HPDE6-E6E7 (cell line): ENCODE results near the gene LMF1.

ENCODE experiments used
- DNase-seq: peaks from one replicate; pipeline ENCODE4 v3.0.0; 2011; ENCODE audit warnings: missing footprints; ENCODE audit errors: extremely low spot score

The LMF1 gene

DNA sequence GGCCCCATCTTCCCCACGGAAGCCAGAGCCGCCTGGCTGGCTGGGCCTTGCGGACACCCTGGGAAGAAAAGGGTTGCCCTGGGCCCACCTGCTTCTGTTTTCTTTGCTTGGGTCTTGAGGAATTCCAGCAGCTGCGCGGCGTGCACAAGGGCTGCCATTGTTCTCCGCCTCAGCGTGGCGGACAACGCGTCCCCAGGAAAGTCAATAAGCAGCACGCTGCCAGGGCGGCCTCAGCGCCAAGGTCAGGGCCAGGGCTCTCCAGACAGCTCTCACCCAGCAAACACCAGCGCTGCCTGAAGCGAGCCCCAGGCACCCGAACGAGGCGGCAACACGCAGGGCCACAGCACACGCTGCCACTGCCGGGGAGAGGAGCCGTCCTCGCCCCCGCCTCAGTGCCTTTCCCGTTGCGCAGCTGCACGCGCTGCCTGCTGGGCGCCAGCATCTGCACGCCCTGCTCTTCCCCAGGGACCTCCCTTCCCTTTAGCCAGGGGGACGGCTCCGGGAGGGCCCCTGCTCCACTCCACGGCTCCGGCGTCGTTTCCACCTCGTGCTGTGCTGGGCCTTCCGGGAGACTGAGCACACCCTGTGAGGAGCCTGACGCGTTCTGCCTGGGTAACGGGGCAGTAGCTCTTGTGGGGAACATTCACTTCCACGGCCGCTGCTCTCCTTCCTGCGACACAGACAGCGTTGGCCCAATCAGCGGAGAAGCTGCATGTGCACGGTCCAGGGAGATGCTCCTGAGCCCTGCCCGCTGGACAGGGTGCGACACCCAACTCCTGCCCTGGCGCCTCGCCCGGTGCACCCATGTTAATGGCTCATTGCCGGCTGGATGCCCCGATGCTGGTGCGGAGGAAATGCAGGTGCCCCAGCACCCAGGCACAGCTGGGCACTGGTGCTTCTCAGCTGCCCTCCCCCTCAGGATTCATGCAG lies 57.8 kb downstream of the LMF1 start:
- DNase-seq: no peak

DNA sequence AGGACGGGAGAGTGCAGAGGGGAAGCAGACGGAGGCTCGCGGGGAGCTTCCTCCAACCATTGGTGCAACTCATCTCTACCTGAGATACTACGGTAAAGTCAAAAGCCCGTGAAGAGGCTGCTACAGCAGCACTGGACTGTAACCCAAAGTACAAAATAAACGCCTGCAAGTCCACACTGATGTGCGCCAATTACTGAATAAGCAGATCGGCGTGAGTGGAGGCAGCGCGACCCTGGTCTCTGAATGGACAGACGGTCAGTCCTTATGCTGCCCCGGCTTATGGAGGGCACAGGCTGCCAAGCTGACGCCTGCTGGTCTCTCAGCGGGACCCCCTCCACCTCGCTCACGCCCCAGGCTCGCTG lies 58.5 kb downstream of the LMF1 start:
- DNase-seq: no peak

DNA sequence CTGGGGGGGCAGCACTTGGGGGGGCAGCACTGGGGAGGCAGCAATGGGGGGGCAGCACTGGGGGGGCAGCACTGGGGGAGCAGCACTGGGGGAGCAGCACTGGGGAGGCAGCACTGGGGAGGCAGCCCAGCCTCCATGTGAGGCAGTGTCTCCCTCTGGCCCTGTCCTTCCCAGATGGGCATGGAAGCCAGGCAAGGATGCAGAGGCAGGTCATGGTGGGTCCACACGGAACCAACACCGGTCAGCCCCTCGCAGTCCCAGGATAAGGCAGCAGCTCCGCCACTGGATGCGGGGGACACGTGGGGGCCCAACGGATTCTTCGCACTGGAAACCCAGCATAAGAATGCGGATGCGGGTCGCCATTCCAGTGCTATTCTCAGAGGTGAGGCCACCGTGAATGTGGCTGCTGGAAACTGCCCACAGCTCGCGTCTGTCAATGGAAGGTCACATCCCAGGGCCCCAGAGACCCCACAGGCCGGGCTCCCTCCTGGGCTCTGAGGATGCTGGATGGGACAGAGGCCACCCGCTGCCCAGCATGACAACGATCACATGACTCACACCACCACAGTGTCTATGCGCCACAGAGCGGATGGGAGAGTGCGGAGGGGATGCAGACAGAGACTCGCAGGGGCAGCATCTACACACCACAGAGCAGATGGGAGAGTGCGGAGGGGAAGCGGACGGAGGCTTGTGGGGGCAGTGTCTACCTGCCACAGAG lies 59.0 kb downstream of the LMF1 start:
- no peak for DNase-seq

- no peak for DNase-seq
Observed at GRCh38 chr16:911101-911500, 59.7 kb downstream of the LMF1 start.

DNA sequence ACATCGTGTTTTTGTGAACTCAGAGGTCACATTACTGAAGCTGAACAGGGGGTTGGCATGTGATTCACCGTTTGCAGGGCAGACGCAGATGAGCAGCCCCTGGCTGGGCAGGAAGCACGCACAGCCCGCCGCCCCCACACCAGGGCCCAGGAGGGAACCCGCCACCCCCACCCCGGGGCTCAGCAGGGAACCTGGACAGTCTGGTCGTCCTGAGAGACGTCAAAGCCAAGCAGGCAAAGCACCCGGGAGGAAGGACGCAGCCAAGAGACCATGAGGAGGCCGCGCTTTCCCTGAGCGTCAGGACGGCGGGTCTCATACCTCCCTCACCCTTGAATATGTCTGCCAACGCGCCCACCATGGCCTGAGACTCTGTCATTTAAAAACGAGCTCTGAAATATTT lies 60.6 kb downstream of the LMF1 start:
- DNase-seq: no peak

DNA sequence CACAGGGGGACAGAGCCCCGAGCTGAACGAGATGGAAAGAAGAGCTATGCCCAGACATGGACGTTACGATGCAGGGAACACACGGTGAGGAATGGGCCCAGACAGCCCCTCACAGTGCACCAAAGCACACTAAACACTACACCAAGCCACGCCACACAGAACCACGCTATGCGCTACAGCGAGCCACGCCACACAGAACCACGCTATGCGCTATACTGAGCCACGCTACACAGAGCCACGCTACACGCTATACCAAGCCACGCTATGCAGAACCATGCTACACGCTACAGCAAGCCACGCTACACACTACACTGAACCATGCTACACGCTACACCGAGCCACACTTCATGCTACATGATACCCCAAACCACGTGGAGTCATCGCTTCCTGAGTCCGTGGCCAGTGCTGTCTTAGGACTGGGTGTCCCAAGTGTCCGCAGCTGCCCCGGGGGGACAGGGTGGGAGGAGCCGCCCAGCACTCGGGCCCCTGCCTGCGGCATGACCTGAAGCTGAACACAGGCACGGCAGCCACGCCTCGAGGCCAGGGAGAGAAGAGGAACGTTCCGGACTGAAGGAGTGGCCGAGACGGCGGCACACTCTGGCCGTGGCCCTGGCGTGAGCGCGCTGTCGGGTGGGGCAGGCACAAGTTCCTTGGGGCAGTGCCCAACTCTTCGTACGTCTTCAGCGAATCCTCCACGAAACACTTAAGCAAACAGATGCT lies 61.3 kb downstream of the LMF1 start:
- no peak for DNase-seq

DNA sequence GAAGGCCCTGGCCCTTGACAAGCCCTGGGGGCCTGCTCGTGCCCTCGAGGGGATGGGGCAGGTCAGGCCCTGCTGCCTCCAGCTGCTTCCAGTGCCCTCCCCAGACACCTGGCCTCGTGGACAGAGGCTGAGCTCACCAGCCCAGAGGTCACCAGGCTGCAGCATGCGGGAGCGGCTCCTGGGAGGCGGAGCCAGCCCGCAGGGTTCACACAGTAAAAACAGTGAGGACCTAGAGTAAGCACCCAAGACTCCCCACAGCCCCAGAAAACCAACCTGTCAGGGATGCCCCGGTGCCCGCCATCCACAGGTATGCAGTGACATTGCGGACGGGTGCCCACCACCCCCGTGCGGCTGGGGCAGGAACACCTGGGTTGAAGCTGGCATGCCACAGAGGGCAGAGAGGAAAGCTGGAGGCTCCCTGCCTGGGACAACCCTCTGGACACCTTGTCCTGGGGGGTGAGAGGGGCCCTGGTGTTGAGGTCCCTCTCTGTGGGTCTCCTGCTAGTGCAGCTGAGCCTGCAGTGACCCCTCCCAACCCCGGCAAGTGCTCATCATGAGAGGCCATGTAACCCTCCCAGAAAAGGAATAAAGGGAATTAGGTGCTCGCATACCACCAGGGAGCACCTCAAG lies 62.1 kb downstream of the LMF1 start:
- no peak for DNase-seq

DNA sequence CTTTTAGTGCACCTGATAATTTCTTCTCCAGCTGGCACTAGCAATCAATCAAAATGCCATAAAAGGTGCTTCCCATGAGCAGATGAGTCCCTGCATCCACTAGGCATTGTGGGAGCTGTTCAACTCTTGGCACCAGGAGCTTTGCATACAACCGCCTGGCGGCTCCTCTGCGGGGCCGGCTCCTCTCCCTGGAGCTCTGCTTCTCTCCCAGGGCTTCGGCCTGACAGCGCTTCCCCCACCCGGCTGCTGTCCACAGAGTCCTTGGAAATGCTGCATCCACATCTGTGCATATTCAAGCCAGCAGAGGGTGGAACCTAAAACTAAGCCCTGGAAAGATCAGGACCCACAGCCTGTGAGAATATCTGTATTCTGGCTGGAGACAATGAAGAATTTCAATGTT lies 62.9 kb downstream of the LMF1 start:
- no peak for DNase-seq

DNA sequence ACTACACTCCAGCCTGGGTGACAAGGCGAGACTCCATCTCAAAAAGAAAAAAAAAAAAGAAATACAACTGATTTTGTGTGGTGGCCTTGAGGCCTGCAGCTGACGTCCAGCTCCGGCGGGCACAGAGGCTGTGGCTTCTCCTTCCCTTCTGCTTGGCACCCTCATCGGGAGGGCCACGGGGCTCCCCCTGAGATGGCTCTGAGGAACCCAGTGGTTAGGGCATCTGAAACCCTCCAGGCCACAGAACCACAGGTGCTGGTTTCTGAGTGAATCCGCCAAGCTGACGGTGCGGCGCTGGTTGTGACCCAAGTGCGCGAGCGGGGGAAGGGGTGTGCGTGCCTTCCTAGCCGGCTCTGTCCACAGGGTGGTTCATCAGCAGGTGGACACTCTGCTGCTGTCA lies 63.4 kb downstream of the LMF1 start:
- no peak for DNase-seq

GRCh38 chr16:906296-906695 lies 64.5 kb downstream of the LMF1 start:
- no peak for DNase-seq

GRCh38 chr16:901715-902601 lies 68.8 kb downstream of the LMF1 start:
- no peak for DNase-seq

GRCh38 chr16:901149-901548 lies 69.6 kb downstream of the LMF1 start:
- no peak for DNase-seq

DNA sequence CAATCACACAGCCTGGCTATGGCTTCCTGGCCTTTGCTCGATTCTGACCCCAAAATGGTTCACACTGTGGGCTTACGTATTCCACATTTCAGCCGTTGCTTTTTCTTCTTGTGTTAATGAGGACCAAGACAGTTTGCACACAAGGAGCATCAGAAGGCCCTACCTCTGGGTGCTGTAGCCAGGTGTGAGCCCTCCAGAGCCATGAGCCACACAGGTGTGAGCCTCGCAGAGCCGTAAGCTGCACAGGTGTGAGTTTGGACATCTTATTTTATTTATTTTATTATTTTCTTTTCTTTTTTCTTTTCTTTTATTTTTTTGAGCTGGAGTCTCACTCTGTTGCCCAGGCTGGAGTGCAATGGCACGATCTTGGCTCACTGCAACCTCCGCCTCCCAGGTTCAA lies 70.6 kb downstream of the LMF1 start:
- DNase-seq: no peak

GRCh38 chr16:899683-900060 lies 71.1 kb downstream of the LMF1 start:
- no peak for DNase-seq

DNA sequence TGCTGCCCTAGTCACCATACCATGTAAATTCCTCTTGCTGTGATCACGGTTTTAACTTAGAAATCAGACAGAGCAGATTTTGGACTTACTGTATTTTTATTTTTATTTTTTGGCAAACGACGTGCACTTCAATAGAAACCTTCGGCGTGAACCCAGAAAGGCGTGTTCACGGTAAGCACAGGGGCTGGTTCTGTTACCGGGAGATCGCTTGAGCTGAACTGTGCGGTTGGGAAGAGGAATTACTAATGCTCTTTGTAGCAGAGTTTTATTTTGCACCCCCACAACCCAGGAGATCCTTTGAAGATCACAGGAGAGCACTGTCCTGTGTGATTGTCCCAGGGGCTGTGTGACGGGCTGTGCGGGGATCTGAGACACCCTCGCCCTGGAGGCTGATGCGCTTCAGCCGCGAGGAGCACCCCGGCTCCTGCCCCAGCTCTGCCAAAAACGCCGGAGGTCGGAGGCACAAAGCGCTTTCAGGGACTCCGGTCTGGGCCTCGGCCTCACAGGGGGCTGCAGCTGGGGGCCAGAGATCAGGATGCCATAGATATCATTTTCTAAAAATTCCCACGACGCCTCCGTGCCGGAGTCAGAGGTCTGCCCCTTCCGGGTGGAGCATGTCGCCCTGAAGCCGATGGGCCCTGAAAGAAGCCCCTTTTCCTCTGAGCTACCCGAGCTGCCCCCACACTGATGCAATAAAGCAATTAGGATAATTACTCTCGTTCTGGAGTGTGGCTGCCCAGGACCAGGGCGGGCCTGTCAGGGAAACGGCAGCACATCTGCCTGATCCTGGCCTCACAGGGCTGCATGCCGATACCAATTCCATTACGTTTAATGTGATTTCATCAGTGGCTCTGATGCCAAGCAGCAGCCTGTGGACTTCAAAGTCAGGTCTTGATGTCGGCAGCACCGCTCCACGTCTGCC lies 71.8 kb downstream of the LMF1 start:
- DNase-seq: no peak

DNA sequence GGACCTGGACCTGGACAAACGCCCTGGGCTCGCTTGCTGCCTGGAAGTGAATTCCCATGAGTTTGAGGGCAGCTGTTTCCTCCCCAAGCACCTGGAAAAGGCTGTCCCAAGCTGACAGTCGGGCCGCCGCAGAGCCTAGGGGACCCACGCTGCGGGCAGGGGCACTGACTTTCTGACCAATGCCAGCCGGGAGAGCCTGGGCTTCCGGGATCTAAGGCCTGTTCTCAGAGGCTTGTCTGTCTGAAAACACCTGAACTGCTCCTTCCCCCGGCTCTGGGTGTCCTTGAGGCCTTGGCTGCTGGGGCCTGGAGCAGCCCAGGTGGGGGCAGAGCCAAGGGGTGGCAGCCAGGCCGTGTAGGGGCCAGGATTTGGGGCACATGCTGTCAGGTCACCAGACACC lies 72.6 kb downstream of the LMF1 start:
- DNase-seq: no peak

DNA sequence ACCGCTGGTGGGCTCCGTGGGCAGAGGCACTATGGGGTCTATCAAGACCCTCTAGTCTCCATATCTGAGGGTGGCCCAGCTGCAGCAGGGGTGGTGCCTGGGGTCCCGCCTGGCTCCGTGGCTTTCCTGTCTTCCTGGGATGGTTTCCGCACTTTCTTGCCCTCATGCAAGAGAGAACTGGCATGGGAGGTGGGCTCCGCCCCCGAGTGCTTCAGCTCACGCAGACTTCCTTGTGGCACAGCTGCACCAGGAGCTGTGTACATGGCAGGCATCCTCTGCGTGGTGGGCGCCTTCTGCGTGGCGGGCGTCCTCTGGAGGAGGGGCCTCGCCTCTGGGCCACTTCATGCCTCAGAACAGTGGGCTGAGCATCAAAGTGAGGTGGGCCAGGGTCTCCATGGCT lies 73.1 kb downstream of the LMF1 start:
- DNase-seq: no peak

DNA sequence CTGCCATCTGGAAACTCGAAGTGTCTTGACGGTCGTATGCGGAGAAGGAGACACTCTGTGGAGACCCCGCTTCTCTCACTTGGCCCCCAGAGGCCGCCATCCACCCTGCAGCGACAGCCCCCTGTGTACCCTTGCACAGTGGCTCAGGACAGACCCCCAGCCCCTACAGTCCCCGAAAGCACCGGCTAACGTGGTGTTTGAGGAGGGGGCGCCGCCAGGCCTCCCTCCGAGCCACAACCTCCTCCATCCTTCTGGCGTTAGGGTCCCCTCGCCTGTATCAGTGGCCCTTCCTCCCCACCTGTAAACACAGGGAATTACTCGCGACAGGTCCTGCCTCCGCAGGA lies 73.6 kb downstream of the LMF1 start:
- DNase-seq: no peak

DNA sequence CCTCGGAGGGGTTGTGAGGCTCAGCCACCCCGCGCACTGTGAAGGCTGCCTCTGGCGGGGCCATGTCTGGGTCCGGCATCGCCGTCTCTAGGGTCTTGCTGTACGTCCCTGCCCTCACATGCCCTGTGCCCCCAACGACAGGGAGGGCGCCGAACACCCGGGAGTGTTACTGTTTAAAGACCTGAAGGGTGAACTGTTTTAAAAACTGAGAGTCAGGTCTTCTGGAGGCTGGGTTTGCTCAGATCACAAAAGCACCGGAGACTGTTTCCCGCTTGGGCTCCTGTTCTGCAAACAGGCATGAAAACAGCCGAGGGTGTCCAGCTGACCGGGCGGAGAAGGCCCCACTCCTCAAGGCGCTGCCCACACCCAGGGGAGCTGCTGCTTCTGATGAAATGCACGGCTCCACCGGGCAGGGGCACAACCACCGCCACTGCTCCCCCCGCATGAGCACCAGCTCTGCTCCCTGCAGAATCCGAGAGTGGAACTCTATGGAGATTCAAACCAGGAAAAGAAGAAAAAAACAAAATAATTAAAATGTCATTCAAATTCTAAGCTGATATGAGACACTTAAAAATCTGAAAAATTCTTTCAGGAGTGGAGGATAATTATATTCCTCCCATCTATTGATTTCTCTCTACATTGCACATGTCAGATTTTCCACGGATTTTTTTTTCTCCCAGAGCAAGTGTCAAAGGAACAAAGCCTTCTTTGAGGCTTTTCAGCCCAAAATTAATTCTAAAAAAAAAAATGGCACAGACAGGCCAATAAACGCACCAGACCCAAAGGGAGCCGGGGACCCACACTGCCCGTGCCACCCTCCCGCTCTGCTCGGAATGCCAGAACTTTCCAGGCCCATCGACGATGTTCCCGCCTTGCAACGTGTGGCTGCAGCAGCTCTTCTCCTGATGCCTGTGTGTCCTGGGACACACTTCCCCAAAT lies 74.3 kb downstream of the LMF1 start:
- DNase-seq: no peak
